H9 (cell line): Measurements from ENCODE around the gene ATP8B4. TPM values are rescaled to one million over a fixed set of nuclear protein-coding genes. Genes with fewer than 3 reads are reported as not detected.

Source experiments
- DNase-seq: peaks from one replicate; pipeline ENCODE4 v3.0.0-alpha.2; 2017
- H2AFZ ChIP-seq: one replicate; pipeline ENCODE4 v1.6.1; 2013; ENCODE audit warnings: mild to moderate bottlenecking, low read length, control low read depth, moderate library complexity
- H2AK5ac ChIP-seq: 2 replicates; pipeline ENCODE4 v1.6.1; 2013; ENCODE audit warnings: low read length, control low read depth, mixed read lengths; ENCODE audit not compliant: insufficient read length
- H2BK120ac ChIP-seq: one replicate; pipeline ENCODE4 v1.6.1; 2013; ENCODE audit warnings: low read depth, mild to moderate bottlenecking, low read length, control low read depth, inconsistent platforms; ENCODE audit not compliant: poor library complexity, severe bottlenecking
- H2BK12ac ChIP-seq: 2 replicates; pipeline ENCODE4 v1.6.1; 2013; ENCODE audit warnings: low read length, control low read depth, mixed read lengths, low read depth; ENCODE audit not compliant: insufficient read length
- H2BK15ac ChIP-seq: 2 replicates; pipeline ENCODE4 v1.6.1; 2013; ENCODE audit warnings: low read depth, low read length, control low read depth
- H2BK20ac ChIP-seq: one replicate; pipeline ENCODE4 v1.6.1; 2013; ENCODE audit warnings: low read depth, mild to moderate bottlenecking, low read length, control low read depth, inconsistent platforms; ENCODE audit not compliant: poor library complexity, severe bottlenecking
- H2BK5ac ChIP-seq: 2 replicates; pipeline ENCODE4 v1.6.1; 2013; ENCODE audit warnings: low read length, control low read depth, mixed read lengths; ENCODE audit not compliant: insufficient read length
- H3K14ac ChIP-seq: 2 replicates; pipeline ENCODE4 v1.6.1; 2013; ENCODE audit warnings: low read length, control low read depth; ENCODE audit not compliant: insufficient read depth
- H3K18ac ChIP-seq: 2 replicates; pipeline ENCODE4 v1.6.1; 2013; ENCODE audit warnings: low read depth, mild to moderate bottlenecking, mixed read lengths, low read length, control low read depth; ENCODE audit not compliant: insufficient read length
- H3K23ac ChIP-seq: 2 replicates; pipeline ENCODE4 v1.6.1; 2013; ENCODE audit warnings: low read length, control low read depth, mixed read lengths, low read depth; ENCODE audit not compliant: insufficient read length
- H3K23me2 ChIP-seq: 2 replicates; pipeline ENCODE4 v1.6.1; 2013; ENCODE audit warnings: low read depth, mild to moderate bottlenecking, mixed read lengths, low read length, control low read depth; ENCODE audit not compliant: insufficient read length, poor library complexity, severe bottlenecking
- H3K27ac ChIP-seq: 2 replicates; pipeline ENCODE4 v1.5.1; 2013; ENCODE audit warnings: low read length, control low read depth, mixed read lengths, low read depth; ENCODE audit not compliant: insufficient read length
- H3K27me3 ChIP-seq: 2 replicates; pipeline ENCODE4 v1.6.1; 2013; ENCODE audit warnings: low read length, control low read depth, inconsistent platforms; ENCODE audit not compliant: insufficient read depth
- H3K4ac ChIP-seq: 2 replicates; pipeline ENCODE4 v1.6.1; 2013; ENCODE audit warnings: low read depth, mild to moderate bottlenecking, control low read depth, inconsistent platforms, low read length, moderate library complexity
- H3K4me1 ChIP-seq: 2 replicates; pipeline ENCODE4 v1.6.1; 2013; ENCODE audit warnings: low read length, control low read depth, inconsistent platforms; ENCODE audit not compliant: insufficient read depth
- H3K4me2 ChIP-seq: 2 replicates; pipeline ENCODE4 v1.6.1; 2013; ENCODE audit warnings: low read length, control low read depth, mixed read lengths; ENCODE audit not compliant: insufficient read length, insufficient read depth
- H3K56ac ChIP-seq: 2 replicates; pipeline ENCODE4 v1.6.1; 2013; ENCODE audit warnings: low read depth, mild to moderate bottlenecking, mixed read lengths, low read length, control low read depth; ENCODE audit not compliant: insufficient read length
- H3K79me1 ChIP-seq: 2 replicates; pipeline ENCODE4 v1.6.1; 2013; ENCODE audit warnings: low read depth, mild to moderate bottlenecking, moderate library complexity, low read length, control low read depth, inconsistent platforms; ENCODE audit not compliant: insufficient read depth, poor library complexity, severe bottlenecking
- H3K79me2 ChIP-seq: 2 replicates; pipeline ENCODE4 v1.6.1; 2013; ENCODE audit warnings: low read length, control low read depth, inconsistent platforms; ENCODE audit not compliant: insufficient read depth
- H3K9ac ChIP-seq: 2 replicates; pipeline ENCODE4 v1.6.1; 2013; ENCODE audit warnings: low read length, control low read depth, mixed read lengths; ENCODE audit not compliant: insufficient read length; ENCODE audit errors: extremely low read depth
- H3K9me3 ChIP-seq: one replicate; pipeline ENCODE4 v1.6.1; 2013; ENCODE audit warnings: low read depth, low read length, inconsistent platforms; ENCODE audit not compliant: control insufficient read depth
- H3T11ph ChIP-seq: one replicate; pipeline ENCODE4 v1.6.1; 2013; ENCODE audit warnings: mild to moderate bottlenecking, low read length, control low read depth, inconsistent platforms
- H4K20me1 ChIP-seq: one replicate; pipeline ENCODE4 v1.6.1; 2013; ENCODE audit not compliant: control insufficient read depth, insufficient read length, insufficient read depth
- H4K5ac ChIP-seq: 2 replicates; pipeline ENCODE4 v1.6.1; 2013; ENCODE audit warnings: low read depth, mild to moderate bottlenecking, mixed read lengths, low read length, control low read depth; ENCODE audit not compliant: insufficient read length
- H4K8ac ChIP-seq: replicated peaks from 2 replicates; pipeline ENCODE4 v1.6.1; 2013; ENCODE audit warnings: low read length, control low read depth, mixed read lengths, low read depth; ENCODE audit not compliant: insufficient read length
- H4K91ac ChIP-seq: 2 replicates; pipeline ENCODE4 v1.6.1; 2013; ENCODE audit warnings: low read depth, mild to moderate bottlenecking, moderate library complexity, mixed read lengths, low read length, control low read depth; ENCODE audit not compliant: insufficient read length
- H3K27ac Mint-ChIP-seq, 3 experiments: 2 replicates in 2 of 3; 3 replicates in 1 of 3; pipeline ENCODE4 v1.8.0; 2020 to 2021; ENCODE audit warnings: mixed read lengths in 3 of 3, mild to moderate bottlenecking in 1 of 3, moderate library complexity in 1 of 3
- H3K27me3 Mint-ChIP-seq: 2 replicates; pipeline ENCODE4 v1.8.0; 2021; ENCODE audit warnings: low read depth, mild to moderate bottlenecking, moderate library complexity, mixed read lengths
- H3K36me3 Mint-ChIP-seq, 3 experiments: 2 replicates in 2 of 3; 3 replicates in 1 of 3; pipeline ENCODE4 v1.8.0; 2020 to 2021; ENCODE audit warnings: low read depth in 3 of 3, mixed read lengths in 3 of 3; ENCODE audit not compliant: insufficient read depth in 1 of 3
- H3K4me1 Mint-ChIP-seq, 2 experiments: 2 replicates each; pipeline ENCODE4 v1.8.0; 2020; ENCODE audit warnings: mixed read lengths in 2 of 2
- H3K4me3 Mint-ChIP-seq, 2 experiments: 2 replicates in 1 of 2; 3 replicates in 1 of 2; pipeline ENCODE4 v1.8.0; 2020 to 2021; ENCODE audit warnings: mild to moderate bottlenecking in 2 of 2, mixed read lengths in 2 of 2, moderate library complexity in 1 of 2
- H3K9me3 Mint-ChIP-seq, 2 experiments: 2 replicates in 1 of 2; 3 replicates in 1 of 2; pipeline ENCODE4 v1.8.0; 2020; ENCODE audit warnings: mild to moderate bottlenecking in 2 of 2, mixed read lengths in 2 of 2, moderate library complexity in 1 of 2
- WGBS: extraction: QIAGEN DNeasy Blood & Tissue Kit; methylation state at CpG from one replicate; pipeline ENCODE4 v1.1.7; 2013; ENCODE audit warnings: missing lambda C conversion rate, low lambda C conversion rate, mixed read lengths; ENCODE audit not compliant: insufficient read length; ENCODE audit errors: extremely low coverage; 5-methylcytosine and 5-hydroxymethylcytosine counted together
- total RNA-seq: library from RNA; stranded (reverse); gene quantifications from 2 replicates; pipeline ENCODE4 v1.2.1, GENCODE V29; 2021
- TF ChIP-seq, protein P1 (sequence below): fragments of 200-600 bp; sonication (generic); conservative IDR thresholded peaks from 3 replicates; pipeline ENCODE4 v1.8.0; 2021; ENCODE audit warnings: antibody characterized with exemption, mild to moderate bottlenecking

The ATP8B4 gene
- total RNA-seq, 1 experiment from 2014 or later, result 0.52 TPM

DNA sequence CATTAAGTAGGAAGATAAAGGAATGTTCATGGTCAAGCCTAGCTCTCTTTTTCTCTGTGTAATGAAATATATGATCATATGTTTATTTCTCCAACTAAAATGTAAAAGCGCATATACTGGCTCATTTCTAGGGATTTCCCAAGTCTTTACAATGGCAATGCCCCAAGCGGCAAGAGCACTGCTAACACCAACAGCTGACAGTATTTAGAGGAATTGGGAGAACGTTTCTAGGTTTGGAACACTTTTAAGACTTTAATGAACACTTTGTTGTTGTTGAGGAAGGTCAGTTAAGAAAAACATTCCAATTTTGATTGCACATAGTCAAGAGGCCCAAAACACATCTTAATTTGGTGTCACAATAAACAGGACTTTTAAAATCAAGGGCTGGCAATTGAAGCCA, 132.7 kb downstream of the ATP8B4 start:
- TF ChIP-seq, protein P1, sequence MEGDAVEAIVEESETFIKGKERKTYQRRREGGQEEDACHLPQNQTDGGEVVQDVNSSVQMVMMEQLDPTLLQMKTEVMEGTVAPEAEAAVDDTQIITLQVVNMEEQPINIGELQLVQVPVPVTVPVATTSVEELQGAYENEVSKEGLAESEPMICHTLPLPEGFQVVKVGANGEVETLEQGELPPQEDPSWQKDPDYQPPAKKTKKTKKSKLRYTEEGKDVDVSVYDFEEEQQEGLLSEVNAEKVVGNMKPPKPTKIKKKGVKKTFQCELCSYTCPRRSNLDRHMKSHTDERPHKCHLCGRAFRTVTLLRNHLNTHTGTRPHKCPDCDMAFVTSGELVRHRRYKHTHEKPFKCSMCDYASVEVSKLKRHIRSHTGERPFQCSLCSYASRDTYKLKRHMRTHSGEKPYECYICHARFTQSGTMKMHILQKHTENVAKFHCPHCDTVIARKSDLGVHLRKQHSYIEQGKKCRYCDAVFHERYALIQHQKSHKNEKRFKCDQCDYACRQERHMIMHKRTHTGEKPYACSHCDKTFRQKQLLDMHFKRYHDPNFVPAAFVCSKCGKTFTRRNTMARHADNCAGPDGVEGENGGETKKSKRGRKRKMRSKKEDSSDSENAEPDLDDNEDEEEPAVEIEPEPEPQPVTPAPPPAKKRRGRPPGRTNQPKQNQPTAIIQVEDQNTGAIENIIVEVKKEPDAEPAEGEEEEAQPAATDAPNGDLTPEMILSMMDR, result no peak
- Histone ChIP-seq H3K4me2 (no peak overlapping the region), H3K9me3 (no peaks in the 10 kb centered on the region), H3K14ac (no peak overlapping the region), H2BK15ac (no peak overlapping the region), H4K5ac (no peak overlapping the region), H2BK5ac (no peak overlapping the region), H3K23me2 (no peaks in the 10 kb centered on the region), H3K9ac (no peak overlapping the region), H4K20me1 (no peaks in the 10 kb centered on the region), H3K56ac (no peak overlapping the region), H3K4ac (no peak overlapping the region), H3K27me3 (no peaks in the 10 kb centered on the region), H3K79me2 (no peaks in the 10 kb centered on the region), H2BK20ac (no peak overlapping the region), H3K4me1 (no peaks in the 10 kb centered on the region), H3K23ac (no peak overlapping the region), H3K79me1 (no peaks in the 10 kb centered on the region), H3T11ph (no peak overlapping the region), H2AK5ac (no peak overlapping the region), H4K8ac (no peak overlapping the region), H3K27ac (no peak overlapping the region), H3K18ac (no peak overlapping the region), H2BK120ac (no peak overlapping the region), H2BK12ac (no peak overlapping the region), H4K91ac (no peak overlapping the region), H2AFZ (no peak overlapping the region)
- Mint-ChIP-seq H3K36me3 (no peaks in the 10 kb centered on the region), H3K27me3 (no peaks in the 10 kb centered on the region), H3K27ac (no peak overlapping the region), H3K4me3 (no peak overlapping the region), H3K9me3 (no peaks in the 10 kb centered on the region; a peak in 1 of 5 replicates), H3K4me1 (peaks cover 21 to 27% of the 10 kb centered on the region in 2 experiments)
- no CpG with 5 or more reads among the region's 3 CpGs for WGBS
- no peak for DNase-seq
